Measurements from ENCODE around the gene CCDC117.
"Not testable (repeated sequence)": the region's sequence is repeated elsewhere in the genome, so short reads cannot be mapped to it uniquely, and the experiment has no call there.

The CCDC117 gene

DNA sequence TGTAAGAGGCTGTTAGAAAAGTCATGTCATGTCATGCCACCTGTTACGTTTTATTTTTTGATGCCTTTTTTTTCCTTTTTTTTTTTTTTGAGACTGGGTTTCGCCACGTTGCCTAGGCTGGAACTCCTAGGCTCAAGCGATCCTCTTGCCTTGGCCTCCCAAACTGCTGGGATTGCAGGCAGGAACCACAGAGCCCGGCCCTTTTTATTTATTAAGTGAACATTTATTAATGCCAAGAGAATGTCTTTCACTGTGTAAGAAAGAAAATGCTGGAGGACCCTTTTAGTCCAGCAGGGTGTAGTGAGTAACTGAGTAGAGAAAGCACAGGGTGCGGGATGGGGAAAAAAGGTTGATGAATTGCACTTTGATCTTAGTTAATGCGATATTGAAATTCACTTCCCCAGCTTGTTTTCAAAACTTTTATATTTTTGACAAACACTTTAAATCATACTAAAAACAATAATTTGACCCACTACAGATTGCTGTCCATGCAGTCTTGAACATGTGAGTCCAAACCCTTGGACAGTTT is 30.2 kb downstream of the CCDC117 start:
- no peak for DNase-seq

- not testable (repeated sequence) for DNase-seq
Observed at GRCh38 chr22:28805426-28805825, 32.9 kb downstream of the CCDC117 start.

DNA sequence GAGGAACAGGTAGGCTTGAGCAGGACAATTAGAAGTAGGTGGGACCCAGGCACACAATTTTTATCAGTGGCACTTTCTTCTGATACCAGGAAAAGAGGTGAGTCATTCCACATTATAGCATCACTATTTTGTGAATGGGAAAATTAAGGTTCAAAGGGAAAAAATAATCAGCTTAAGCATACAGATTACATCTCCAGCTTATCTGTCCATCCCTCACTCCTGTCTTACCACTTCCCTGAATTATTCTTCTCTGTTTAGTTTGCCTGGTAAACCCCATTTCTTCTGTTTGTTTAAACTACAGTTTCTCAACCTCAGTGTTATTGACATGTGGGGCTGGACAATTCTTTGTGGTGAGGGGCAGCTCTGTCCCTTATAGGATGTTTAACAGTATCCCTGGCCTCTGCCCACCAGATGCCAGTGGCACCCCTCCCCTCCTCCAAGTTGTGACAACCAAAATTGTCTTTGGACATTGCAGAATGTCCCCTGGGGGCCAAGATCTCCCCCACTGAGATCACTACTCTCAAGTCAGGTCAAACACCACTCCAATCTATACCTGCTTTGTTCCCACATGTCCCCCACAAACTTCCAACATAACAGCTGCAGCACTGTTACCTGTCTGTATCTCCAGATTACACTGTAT is 36.3 kb downstream of the CCDC117 start:
- DNase-seq, result no peak

DNA sequence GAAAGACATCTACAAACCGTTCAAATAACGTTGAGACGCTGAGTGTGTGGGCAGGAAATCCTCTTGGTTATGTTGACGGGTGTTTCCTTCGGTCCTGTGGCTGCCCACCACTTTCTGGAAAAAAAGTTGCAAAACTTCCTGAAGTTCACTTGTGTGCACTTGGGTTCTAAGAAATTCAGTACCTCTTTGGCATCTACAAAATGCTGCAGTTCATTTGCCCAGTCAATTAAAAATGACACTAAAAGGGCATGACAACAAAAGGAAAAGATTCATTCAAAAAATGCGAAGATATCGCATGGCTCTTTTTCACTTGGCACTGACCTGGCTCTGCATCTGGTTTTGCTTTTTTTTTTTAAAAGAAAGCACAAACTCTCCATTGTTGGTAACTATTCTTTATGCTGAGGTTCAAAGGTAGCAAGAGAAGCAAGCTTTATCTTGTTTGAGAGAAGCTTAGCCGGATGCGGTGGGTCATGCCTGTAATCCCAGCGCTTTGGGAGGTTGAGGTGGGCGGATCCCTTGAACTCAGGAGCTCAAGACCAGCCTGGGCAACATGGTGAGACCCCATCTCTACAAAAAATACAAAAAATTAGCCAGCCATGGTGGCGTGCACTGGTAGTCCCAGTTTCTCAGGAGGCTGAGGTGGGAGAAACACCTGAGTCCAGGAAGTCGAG is 38.5 kb downstream of the CCDC117 start:
- peak in 1 of 2 experiments; percentile 31 for DNase-seq

GRCh38 chr22:28812516-28812915 is 40.0 kb downstream of the CCDC117 start:
- no peak for DNase-seq

- DNase-seq, result no peak
Observed at GRCh38 chr22:28813772-28814518, 41.5 kb downstream of the CCDC117 start.

DNA sequence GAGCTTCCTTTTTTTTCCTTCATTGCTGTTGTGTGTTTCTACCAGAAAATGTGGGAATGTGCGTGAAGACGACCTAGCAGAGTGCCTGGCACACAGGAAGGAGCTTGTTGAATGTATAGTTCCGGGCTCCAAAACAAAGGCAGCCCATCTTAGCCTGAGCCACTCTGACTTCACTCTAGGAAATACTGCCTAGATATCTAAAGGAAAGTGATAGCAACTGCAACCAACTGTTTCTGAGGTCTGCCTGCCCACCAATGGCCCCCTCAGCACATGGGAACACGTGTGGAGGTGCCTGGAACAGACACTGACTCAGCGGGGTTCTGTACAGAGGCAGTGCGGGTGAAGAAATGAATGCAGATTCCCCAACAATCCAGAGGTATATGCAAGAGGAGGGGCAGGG is 42.6 kb downstream of the CCDC117 start:
- DNase-seq, result no peak

DNA sequence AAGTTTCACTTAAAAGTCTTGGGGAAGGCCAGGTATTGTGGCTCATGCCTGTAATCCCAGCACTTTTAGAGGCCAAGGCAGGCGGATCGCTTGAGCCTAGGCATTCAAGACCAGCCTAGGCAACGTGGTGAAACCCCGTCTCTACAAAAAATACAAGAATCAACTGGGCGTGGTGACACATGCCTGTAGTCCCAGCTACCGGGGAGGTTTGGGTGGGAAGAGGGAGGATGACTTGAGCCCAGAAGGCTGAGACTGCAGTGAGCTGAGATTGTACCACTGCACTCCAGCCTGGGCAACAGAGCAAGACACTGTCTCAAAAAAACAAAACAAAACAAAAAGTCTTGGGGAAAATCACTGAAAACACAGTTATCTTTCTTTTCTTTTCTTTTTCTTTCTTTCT is 43.2 kb downstream of the CCDC117 start:
- DNase-seq, result no peak

DNA sequence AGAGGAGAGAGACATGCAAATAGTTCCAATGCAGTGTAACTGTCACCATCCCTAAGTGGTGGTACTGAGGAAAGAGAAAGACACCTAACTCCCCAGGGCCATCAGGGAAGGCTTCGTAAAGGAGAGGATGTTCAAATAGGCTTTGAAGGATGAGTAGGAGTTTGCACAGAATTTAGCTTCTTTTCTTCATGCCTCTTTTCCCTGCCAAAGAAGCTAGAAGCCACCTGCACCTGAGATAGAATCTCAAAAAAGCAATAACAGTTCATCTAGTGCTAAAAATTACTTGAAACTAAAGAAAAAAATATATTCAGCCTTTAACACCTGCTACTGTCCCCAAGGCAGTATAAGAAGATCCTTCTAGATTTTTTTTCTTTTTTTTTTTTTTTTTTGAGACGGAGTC is 44.6 kb downstream of the CCDC117 start:
- no peak for DNase-seq

GRCh38 chr22:28817919-28818859 is 45.7 kb downstream of the CCDC117 start:
- DNase-seq, result no peak

DNA sequence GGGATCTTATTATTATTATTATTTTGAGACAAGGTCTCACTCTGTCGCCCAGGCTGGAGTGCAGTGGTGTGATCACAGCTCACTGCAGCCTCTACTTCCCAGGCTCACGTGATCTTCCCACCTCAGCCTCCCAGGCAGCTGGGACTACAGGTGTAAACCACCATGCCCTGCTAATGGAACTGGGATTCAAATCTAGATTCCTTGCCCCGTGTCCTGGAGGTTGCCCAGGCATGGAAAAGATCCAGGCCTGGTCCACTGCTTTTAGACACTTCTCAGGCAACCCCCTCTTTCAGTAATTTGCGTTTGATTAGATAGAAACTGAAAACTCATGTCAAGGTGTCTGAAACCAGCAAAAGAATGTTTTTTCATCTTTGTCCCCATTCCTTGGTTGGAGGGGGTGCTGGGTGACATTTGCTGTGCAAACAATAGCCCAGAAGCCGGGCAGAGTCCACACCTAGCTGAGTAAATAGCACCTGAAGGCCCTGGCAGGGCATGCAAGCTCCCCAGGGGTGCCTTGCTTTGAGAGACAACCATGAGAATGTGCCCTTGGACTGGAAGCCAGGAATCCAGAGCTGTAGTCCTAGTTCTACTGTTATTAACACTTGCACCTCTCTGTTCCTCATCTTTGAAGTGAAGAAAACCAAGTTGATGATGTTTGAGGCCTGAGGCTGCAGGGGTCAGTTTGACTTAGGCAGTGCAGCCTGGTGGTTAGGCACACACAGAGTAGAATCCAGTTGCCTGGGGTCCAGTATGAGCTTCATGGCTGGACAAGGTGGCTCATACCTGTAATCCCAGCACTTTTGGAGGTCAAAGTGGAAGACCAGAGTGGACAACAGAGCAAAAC is 47.0 kb downstream of the CCDC117 start:
- DNase-seq, result no peak

DNA sequence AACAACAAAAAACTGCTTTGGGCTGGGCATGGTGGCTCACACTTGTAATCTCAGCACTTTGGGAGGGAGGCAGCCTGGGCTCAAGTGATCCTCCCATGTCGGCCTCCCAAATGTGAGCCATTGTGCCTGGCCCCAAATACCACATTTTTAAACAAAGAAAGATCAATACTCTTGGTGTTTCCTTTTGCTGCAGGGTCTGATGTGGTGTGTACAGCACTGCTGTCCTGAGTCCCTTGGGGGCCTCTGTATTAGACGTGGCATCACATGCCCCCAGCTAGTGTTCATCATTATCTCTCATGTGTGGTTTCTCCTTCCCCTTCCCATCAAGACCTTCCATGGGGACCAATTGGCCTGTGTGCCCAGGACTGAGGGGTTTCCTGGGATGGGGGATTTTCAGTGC is 48.4 kb downstream of the CCDC117 start:
- DNase-seq, result no peak

DNA sequence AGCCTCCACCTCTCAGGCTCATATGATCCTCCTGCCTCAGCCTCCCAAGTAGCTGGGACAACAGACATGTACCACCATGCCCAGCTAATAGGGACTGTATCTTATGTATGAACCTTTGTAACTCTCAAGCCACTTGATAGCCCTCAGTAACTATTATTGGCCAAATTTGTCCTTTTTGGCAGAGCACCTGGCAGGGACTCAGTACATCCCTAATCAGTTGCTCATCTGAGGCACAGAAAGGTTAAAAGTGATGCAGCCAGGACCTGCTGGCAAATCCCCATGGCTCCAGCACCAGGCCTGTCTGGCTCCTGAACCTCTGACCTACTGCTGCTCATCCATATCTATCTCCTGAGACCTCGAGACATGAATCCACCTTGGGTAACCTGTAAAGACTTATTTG is 49.0 kb downstream of the CCDC117 start:
- DNase-seq, result no peak

DNA sequence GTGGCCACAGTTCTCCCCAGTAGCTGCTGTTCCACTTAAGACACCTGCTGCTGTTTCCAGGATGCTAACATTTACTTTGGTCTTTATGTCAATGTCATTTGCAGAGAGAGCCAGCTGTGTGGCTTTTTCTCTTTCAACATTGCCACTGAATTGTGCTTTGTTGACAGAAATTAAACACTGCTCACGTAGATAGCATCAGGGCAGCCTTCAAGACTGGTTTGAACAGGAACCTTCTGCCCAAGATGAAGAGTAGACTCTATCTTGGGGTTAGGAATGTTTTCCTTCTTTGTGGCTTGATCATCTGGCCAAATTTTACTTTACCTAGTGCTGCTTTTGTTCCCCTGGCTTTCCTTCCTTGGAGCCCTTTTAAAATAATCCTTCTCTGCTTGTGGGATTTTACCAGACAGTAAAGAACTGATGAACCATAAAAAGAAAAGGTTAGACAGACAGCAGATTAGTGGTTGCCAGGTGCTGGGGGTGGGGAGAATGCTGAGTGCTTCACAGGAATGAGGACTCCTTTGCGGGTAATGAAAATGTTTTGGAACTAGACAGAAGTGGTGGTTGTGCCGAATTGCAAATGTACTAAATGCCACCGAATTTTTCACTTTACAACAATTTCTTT is 50.5 kb downstream of the CCDC117 start:
- DNase-seq, result no peak

GRCh38 chr22:28824455-28824854 is 52.0 kb downstream of the CCDC117 start:
- not testable (repeated sequence) for DNase-seq

- DNase-seq, result not testable (repeated sequence)
Observed at GRCh38 chr22:28826430-28826829, 53.9 kb downstream of the CCDC117 start.

DNA sequence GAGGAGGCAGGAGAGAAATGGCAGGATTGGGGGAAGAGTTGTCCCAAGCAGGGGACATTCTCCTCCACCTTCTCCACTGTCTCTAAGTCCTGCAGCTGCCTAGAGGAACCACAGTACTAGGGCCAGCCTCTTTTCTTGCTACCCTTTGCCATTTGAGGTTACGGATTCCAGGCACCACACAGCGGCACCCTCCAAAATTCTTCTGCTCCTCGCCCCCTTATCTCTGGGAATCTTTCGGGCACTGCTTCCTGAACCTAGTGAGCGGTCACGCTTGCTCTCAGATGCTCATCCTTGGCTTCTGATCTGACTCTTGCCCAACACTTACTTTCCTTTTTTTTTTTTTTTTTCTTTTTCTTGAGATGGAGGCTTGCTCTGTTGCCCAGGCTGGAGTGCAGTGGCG is 54.4 kb downstream of the CCDC117 start:
- DNase-seq, result no peak

GRCh38 chr22:28829358-28830181 is 57.1 kb downstream of the CCDC117 start:
- peak; percentile 75 to 79 for DNase-seq

DNA sequence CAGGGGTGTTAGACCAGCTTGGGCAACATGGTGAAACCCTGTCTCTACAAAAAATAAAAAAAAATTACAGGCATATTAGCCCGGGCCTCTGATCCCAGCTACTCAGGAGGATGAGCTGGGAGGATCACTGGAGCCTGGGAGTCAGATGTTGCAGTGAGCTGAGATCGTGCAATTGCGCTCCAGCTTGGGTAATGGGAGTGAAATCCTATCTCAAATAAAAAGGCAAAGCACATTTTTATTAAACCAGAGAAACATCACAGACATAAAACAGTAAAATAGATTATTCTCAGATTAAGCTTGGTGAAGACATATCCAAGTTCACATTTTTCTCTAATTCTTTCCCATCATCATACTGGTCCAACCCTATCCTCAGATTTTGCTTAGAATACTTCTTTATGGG is 57.9 kb downstream of the CCDC117 start:
- no peak for DNase-seq
